COLO668 (cell line): ENCODE measurements around the gene EFCAB8.
"Not testable (repeated sequence)": the region's sequence is repeated elsewhere in the genome, so short reads cannot be mapped to it uniquely, and the experiment has no call there.

Experiments used
- DNase-seq: peaks from one replicate; lab custom pipeline; 2025; ENCODE audit not compliant: unreplicated experiment; lab: John Stamatoyannopoulos, UW

EFCAB8 gene

DNA sequence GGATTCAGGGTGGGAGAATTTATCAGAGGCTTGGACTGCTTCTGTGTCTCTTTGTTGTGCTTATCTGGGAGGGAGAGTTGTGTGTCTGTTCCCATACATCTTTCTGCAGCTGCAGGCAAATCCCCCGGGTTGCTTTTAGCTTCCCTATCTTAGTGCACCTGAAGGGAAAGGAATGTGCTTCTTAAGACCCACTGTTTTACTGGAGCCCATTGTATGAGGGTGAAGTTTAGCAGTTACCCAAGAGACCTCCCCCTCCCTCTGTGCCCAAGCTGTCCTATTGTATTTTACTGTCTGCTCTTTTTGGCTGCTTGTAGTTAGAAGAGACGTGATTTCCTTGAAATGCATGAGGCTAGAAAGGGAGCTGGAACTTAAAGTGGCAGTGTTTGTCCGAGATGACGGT, 91.8 kb downstream of the EFCAB8 start:
- not testable (repeated sequence) for DNase-seq

DNA sequence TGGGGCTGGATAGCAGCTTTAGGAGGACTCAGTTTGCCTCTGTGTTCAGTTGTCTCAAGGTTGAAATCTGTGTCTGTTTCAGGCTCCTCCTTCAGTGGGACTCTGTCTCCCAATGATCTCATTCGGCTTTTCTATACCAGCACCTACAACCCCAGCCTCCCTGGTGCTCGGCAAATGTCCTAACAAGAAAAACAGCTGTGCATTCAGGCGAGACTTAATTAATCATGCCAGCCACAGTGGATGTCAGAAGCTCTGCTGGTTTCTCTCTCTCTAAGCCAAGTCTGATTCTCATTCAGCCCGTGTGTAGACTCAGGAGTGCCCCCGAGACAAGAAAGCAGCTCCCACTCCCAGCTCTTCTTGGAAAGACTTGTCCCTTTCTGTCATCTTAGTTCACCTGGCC, 98.7 kb downstream of the EFCAB8 start:
- no peak for DNase-seq

DNA sequence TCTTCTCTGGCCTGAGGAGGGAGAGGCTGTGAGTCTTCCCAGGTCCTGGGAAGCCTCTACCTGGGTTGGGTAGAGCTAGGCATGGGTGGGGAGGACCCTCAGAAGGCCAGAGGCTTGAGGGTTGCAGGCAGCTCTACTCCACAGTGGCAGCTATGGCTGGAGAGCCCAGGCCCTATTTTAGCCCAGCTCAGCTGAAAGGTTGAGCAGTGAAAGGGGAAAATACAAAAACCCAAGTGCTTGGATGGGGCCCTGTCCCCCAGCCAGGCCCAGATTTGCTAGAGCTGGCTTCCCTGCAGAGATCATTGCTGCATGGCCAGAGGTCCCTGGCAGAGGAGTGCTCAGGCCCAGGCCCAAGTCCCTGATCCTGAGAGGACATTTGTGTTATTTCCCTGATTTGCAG, 99.9 kb downstream of the EFCAB8 start:
- no peak for DNase-seq

DNA sequence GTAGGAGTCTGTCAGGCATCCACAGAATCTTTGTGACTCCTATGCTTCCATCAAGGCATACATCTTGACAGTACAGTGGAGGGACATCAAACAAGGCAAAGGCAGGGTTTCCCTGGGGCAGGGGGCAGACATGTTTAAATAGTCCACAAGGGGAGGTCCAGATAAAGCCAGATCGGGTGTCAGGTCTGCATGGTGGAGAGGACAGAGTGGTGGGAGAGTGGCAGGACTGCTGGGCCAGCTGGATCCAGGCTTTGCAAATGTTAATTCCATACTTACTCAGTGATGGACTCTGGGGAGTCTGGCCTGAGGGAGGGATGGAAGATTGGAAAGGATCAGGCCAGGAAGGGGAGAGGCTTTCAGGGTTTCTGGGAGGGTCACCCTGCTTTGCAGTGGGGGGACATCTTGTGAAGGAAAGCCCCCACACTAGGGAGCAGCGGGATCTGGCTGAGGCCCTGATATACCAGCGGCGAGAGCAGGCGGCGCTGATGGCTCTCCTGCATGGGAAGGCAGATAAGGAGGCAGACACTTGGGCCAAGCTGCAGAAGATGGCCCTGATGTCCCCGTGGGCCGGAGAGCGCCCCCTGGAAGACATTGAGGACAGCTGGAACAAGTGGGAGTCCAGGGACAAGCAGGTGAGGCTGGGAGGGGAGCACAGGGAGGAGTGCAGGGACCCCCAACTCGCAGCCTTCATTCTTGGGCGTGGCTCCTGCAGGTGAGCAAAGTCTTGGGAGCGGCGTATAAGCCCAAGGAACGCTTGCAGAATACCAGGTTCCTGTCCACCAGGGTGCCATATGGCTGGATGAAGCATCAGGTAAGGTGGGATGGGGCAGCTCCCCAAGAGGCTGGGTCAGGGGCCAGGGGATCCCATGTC, 100.9 kb downstream of the EFCAB8 start:
- no peak for DNase-seq

DNA sequence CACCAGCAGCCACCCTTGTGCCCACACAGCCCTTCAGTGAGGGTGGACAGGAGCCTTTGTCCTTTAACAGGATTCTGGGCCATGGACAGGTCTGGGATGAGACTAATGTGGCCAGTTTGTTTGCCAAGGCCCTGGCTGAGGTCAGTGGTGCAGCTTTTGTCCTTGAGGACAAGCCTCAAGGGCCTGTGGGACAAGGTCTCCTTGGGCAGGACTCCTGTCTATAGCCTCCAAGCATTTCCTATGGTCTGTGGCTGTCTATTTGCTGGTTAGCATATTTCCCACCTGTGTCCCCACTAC, 101.4 kb downstream of the EFCAB8 start:
- DNase-seq = no peak

DNA sequence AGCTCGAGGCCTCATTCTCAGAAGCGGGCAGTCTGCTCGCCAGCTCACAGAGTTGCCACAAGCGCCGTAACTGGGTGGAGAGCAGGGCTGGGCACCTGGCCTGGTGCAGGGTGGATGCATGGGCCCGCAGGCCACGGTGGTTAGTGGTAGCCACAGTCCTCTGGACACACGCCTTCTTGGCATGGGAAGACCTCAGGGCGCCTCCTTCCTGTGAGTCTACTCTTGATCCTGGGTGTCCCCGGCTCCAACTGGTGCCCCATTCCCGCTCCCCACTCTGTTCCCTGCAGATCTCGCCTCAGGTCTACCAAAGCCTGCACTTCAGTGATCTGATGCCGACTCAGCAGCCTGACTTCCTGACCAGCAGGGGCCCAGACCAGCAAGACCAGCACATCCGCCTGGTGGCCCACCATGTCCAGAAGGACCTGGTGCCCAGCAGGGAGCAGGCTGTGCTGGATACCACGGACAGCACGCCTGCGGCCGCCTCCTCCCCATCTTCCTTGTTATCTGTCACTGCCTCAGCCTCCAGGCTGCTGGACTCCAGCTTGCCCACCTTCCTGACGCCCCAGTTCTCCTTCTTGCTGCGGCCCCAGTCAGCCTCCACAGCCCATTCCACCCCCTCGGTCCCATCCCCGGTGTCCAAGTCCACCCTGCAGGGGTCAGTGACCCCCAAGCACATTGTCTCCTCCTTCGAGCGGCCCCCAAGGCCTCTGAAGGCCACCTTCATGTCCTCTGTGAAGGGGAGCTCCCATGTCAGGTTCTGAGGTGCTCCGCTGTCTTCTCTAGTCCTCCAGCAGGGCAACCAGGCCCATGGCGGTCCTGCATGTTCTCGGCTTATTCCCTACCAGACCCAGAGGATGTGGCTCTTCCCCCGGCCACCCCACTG, 102.4 kb downstream of the EFCAB8 start:
- DNase-seq = no peak

DNA sequence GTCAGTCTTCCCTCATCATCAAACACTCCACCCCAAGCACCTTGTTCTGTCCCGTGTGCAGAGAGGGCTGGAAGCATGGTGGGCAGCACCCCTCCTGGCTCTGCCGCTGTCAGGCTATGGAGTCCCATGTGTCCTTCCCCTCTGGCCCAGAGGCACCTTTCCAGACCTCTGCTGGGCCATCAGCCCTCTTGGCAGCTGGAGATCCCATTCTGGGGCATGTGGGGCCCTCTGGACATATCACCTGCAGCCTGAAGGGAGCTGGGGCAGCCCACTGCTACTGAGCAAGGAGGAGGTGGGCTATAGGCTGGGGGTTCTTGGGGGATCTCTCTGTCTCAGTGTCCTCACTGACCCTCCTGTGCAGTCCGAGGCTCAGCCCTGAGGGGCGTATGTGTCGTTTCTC, 103.3 kb downstream of the EFCAB8 start:
- no peak for DNase-seq

DNA sequence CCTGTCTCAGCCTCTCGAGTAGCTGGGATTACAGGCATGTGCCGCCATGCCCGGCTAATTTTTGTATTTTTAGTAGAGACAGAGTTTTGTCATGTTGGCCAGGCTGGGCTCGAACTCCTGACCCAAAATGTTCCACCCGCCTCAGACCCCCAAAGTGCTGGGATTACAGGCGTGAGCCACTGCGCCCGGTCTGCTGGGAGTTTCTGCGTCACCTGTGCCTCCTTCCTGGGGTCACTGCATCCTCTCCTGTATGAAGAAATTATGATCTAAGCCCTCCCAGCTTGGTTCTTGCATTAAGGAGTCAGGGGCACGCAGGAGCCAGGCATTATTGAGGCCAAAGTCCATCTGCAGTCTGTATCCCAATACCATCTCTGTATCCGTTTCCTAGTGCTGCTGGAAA, 103.9 kb downstream of the EFCAB8 start:
- not testable (repeated sequence) for DNase-seq

DNA sequence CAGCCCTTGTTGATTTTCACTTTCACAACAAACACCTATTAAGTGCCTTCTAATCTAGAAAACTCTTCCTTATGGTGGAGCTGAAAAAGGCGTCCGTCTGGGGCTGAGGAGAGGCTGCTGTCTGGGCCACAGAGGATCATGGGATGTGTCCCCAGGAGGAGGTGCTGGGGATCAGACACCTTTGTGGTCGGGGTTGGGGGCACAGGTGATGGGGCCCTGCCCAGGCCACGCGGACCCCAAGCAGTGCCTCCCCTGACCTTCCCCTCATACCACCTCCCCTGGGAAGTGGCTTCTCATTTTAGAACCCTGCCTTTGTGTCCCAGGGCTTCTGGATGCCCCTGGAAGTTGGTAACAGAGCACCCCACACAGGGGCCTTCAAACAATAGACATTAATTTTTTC, 104.5 kb downstream of the EFCAB8 start:
- no peak for DNase-seq

DNA sequence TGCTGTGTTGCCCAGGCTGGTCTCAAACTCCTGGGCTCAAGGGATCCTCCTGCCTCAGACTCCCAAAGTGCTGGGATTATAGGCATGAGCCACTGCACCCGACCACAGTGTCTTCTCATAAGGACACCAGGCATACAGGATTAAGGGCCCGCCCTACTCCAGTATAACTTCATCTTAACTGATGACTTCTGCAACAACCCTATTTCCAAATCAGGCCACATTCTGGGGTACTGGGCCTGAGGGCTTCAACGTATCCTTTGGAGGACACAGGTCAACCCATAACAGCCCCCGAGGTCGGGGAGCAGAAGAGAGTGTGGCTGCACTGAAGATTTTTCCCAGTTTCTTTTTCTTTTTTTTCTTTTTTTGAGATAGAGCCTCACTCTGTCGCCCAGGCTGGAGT, 105.9 kb downstream of the EFCAB8 start:
- DNase-seq = no peak

DNA sequence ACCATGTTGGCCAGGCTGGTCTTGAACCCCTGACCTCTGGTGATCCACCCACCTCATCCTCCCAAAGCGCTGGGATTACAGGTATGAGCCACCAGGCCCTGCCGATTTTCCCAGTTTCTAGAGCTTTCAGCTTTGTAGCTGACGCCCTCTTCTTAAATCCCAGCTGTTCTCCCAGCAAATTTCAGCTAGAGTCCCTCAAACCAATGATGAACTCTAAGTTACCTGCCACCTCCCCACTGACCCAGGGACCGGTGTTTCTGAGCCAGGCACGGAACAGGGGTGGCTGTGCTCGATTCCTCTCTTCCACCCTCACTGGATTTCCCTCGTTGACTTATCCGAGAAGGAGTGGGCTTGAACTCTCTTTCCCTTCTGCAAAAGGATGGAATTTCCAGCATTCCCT, 106.4 kb downstream of the EFCAB8 start:
- DNase-seq = no peak

DNA sequence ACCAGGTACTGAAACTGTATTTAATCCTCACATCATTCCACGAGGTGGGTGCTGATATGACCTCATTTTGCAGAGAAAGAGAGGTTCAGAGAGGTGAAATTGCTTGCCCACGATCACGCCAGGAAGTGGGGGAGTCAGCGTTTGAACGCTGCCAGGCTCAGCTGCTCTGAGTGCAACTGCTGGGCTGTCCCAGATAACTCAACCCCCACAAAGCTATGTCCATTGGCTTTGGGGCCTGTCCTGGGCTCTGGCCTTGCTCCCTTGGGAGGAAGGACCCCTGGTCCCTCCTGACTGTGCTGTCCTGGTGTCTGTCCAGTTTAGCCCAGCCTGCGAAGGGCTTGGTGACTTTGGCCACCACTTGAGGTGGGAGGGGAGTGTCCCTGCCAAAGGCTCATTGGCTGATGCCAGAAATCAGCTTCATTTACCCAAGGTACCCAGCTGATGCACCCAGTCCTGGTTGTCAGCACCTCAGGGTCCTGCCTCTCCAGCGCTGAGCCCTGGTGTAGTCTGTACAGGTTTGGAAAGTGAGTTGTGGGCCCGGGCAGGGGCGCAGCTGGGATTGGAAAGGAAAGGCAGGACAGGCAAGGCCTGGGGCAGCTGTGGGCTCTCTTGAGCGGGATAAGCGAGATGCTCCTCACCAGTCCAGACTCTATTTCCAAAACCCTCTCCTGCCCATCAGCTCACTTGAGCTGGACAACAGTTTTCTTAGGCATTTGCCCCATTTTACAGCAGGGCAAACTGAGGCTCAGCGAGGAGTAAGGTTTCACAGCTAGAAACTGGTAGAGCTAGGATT, 107.1 kb downstream of the EFCAB8 start:
- no peak for DNase-seq

DNA sequence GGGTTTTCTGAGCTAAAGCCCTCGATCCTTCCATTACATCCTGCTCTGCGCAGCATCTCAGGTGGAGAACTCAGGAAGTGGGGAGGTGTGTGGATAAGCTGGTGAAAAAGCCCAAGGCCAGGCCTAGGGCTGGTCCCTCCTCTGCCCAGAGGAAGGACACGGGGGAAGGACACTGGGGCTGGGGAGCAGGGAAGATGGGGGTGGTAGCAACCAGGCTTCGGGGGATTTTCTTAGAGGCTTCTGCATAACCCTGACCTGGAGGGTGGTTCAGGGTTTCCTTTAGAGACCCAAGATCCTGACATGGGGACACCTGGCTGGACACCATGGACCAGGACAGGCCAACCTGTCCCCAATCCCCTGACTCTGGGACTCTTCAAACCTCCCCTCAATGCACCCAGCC, 107.7 kb downstream of the EFCAB8 start:
- no peak for DNase-seq

DNA sequence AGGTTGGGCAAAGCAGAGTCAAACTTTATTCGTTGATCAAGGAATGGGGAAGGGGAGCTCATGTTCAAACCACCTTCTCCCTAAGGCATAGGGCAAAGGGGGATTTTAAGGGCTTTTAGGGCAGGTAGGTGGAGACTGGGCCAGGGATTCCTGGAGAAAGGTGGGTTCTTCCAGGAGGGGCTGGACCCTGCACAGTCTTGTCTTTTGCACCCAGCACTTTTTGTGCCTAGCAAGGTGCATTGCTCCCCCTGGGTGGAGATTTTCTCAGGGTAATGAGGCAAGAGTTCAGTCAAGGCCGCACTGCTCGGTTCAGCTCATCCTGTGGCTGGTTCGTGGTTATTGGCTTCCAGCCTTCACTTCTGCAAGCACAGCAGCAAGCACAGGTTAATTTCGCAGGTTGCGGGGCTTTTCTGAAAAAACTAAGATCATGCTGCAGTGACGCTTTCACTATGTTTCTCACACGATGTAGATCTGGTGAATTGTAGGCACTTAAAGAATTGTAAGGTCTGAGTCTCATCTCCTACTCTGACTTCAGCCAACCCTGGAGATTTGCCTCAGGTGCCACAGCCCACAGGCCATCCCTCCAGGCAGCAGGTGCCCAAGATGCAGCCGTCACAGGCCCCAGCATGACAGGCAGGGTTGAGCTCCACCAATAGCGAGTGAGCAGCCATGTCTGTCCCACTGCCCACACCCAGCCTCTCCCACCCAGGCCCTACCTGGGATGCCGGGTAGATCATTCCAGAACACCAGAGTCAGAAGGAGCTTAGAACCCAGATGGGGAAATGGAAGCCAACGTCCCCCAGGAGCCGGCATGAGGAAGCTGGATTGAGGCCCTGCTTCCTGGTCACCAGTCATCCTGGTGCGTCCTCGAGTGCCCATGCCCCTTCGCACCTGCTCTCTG, 108.4 kb downstream of the EFCAB8 start:
- DNase-seq = no peak

DNA sequence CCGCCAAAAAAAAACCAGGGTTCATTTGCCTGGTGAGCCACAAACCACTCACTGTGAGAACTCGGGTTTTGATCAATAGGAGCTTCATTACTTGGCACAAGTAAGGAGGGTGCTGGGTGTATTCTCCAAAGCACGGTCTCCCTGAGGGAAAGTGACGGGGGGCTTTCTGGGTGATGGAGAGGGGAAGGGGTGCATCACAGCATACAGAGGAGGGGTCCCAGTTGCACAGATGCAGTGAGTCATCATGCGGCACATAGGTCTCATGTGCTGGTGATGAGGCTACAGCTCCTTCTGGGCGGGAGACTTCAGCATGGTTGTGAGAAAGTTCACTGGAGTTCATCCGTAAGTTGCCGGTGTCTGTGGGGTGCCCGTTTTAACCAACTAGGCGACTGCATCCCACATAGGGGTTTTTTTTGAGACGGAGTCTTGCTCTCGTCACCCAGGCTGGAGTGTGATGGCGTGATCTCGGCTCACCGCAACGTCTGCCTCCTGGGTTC, 109.3 kb downstream of the EFCAB8 start:
- no peak for DNase-seq

DNA sequence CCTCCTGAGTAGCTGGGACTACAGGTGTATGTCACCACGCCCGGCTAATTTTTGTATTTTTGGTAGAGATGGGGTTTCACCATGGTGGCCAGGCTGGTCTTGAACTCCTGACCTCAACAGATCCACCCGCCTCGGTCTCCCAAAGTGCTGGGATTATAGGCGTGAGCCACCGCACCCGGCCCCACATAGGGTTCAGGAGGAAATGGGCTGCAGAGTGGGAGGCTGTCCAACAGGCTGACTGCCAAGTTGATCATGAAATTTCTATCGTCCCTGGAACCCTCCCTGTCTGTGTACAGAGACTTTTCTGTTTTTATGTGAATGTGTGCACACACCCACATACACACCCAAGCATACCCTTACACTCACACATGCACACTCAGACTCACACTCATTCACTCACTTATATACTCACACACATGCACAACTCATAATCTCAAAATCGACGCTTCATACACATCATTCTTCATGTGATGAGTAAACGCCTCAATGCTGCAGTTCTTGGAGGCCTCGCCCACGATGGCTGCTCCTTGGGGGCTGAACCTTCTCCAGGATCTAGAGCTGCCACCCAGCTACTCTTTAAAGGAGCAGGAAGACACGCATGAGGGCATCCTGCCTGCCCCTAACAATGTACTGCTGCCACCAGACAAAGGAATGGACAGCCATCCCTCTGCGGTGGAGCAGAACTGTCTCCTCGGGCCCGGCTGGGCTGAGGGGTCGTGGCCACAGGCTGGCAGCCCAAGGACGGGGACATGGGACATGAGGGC, 109.9 kb downstream of the EFCAB8 start:
- no peak for DNase-seq

DNA sequence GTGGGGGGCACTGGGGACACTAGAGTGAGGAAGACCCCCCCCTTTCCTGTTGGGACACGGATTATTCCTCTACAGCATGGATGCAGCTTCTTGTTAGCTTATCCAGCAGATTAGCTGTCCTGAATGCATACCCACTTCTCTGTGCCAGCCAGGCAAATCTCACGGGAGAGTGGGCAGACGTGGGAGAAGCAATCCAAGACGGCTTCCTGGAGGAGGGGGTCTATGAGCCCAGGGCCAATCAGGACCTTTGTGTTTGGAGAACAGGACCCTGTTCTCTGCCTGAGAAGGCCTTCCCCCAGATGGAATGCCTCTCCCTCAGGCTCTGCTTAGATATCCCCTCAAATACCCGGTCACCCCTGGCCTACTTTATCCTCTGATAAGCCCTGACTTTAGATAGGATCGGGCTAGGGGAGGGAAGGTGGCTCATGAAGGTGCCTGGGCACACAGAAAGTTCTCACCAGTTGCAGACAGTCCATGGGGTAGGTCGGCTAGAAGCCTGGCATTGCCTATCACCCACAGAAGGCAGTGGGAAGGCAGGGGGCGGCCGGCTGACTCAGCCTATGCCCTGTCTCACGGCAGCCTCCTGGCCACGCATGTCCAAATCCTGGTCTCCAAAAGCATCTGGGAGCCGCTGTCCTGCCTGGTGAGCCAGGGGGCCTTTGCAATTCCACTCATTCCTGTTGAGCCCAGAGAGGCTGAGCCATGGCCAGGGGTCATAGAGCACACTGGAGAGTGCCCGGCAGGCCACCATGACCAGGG, 110.8 kb downstream of the EFCAB8 start:
- no peak for DNase-seq

DNA sequence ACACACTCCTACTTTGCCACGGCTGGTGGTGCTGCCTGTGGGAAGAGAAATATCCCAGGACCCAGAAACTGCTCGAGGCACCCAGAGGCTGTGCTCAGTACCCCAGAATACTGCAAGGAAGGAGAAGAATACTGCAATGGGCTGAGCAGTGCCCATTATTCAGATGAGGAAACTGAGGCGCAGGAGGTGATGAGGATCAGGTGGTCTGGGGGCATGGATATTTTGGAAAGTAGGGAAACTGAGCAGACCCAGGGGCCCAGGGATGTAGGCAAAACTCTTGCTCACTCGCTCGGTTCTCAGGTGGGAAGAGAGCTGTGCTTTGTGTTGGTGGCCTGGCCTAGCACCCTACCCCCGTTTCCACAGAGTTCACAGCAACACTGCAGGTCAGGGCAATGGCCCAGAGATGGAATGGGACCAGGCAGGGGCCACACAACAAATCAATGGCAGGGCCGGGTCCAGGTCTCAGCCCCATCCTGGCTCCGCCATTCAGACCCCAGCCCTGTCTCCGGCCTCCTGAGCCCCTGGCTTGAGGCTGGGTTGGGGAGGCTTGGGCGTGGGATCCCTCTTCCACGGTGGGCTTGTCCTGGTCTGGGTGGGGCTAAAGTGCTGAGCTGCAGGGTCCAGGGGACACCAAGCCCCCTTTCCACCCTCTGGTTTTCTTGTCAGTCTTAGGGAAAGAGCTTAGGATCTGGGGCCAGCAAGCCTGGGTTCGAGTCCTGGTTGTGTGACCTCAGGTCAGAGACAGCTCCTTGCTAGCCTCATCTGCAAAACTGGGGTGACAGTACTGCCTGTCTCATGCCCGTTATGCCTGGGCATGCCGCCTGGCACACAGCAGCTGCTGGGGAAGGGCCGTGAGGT, 111.6 kb downstream of the EFCAB8 start:
- no peak for DNase-seq
